ENCODE measurements around the gene VRK1.

- no peak for TF ChIP-seq CTCF (IDR thresholded peaks at IDR 0.05; ENCODE audit: low read length)
- no peak for TF ChIP-seq EZH2 (optimal IDR thresholded peaks at IDR 0.05; ENCODE audit: low read depth, low read length)
Measured at GRCh38 chr14:96851694-96852381, 54.7 kb downstream of the VRK1 start.
